Amniotic epithelial cell (primary cell): ENCODE data around the gene PTDSS2.
"Not testable (repeated sequence)": the region's sequence is repeated elsewhere in the genome, so short reads cannot be mapped to it uniquely, and the experiment has no call there.

Experiments
- DNase-seq: peaks from one replicate; pipeline ENCODE4 v3.0.0-alpha.2; 2010; ENCODE audit warnings: low read depth

The PTDSS2 gene

GRCh38 chr11:413120-414081 is 36.7 kb upstream of the PTDSS2 start:
- no peak for DNase-seq

GRCh38 chr11:414318-414857 is 35.7 kb upstream of the PTDSS2 start:
- DNase-seq: no peak

GRCh38 chr11:415640-416041 is 34.4 kb upstream of the PTDSS2 start:
- DNase-seq: no peak

- no peak for DNase-seq
These were observed 33.9 kb upstream of the PTDSS2 start for GRCh38 chr11:416051-416756.

GRCh38 chr11:416757-417621 is 33.1 kb upstream of the PTDSS2 start:
- no peak for DNase-seq

- no peak for DNase-seq
These were observed 32.3 kb upstream of the PTDSS2 start for GRCh38 chr11:417652-418342.

GRCh38 chr11:418343-419247 is 31.5 kb upstream of the PTDSS2 start:
- DNase-seq: no peak

GRCh38 chr11:419248-420005 is 30.7 kb upstream of the PTDSS2 start:
- DNase-seq: no peak

- no peak for DNase-seq
These were observed 29.8 kb upstream of the PTDSS2 start for GRCh38 chr11:420054-420910.

GRCh38 chr11:420911-421321 is 29.2 kb upstream of the PTDSS2 start:
- DNase-seq: no peak

GRCh38 chr11:422249-422656 is 27.8 kb upstream of the PTDSS2 start:
- DNase-seq: no peak

- DNase-seq: no peak
These were observed 25.8 kb upstream of the PTDSS2 start for GRCh38 chr11:424232-424631.

GRCh38 chr11:424766-425165 is 25.3 kb upstream of the PTDSS2 start:
- not testable (repeated sequence) for DNase-seq

GRCh38 chr11:425301-425700 is 24.8 kb upstream of the PTDSS2 start:
- DNase-seq: no peak

- DNase-seq: no peak
These were observed 23.2 kb upstream of the PTDSS2 start for GRCh38 chr11:426851-427250.

- DNase-seq: no peak
These were observed 21.8 kb upstream of the PTDSS2 start for GRCh38 chr11:428295-428694.

- DNase-seq: no peak
These were observed 20.7 kb upstream of the PTDSS2 start for GRCh38 chr11:429391-429790.

- DNase-seq: no peak
These were observed 20.1 kb upstream of the PTDSS2 start for GRCh38 chr11:429931-430456.
